ENCODE data around the gene ARMCX1. TPM values are rescaled to one million over a fixed set of nuclear protein-coding genes. Genes with fewer than 3 reads are reported as not detected.

ARMCX1 gene
- 15.9 and 31.8 TPM in 2 replicates for total RNA-seq

DNA sequence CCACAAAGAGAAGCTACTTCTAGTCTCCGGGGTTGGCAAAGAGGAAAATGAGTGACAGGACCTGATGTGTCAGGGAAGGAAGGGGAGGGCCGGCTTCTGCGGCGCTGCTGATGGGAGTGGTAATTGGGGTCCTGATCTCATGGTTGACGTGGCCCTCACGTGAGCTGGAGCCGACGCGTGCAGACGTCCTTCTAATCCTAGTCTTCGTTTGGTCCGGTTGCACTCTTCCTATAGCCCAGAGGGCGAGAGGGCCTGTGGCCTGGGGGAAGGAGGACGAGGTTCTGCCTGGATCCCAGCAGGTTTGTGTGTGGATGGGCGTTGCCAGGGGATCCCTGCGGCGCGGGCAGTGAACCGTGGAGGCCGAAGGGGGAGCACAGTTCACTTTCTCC, at the start of gene ARMCX1:
Gene ARMCX1 (plus strand): TSS at position 186 of the 389 bp plus-strand sequence. CDS start 2,384 bp downstream, outside the sequence.

Other genes with a start within 250 kb of the ARMCX1 start
- gene TIMM8A, start 201.8 kb upstream of the ARMCX1 start, total RNA-seq: 2.9 and 5.3 TPM in 2 replicates
- not detected in 2 replicates for gene BTK, start 164.4 kb upstream of the ARMCX1 start, total RNA-seq
- 1,468 and 2,014 TPM in 2 replicates for gene RPL36A, start 159.5 kb upstream of the ARMCX1 start, total RNA-seq
- 17.9 and 33.7 TPM in 2 replicates for gene GLA, start 142.6 kb upstream of the ARMCX1 start, total RNA-seq
- gene HNRNPH2, start 142.3 kb upstream of the ARMCX1 start, total RNA-seq: 43.3 and 44.4 TPM in 2 replicates
- 0.90 and 2.1 TPM in 2 replicates for gene ARMCX4, start 65.1 kb upstream of the ARMCX1 start, total RNA-seq
- gene ARMCX6, start 67.5 kb downstream of the ARMCX1 start, total RNA-seq: 10.8 and 38.4 TPM in 2 replicates
- gene ARMCX3, start 72.6 kb downstream of the ARMCX1 start, total RNA-seq: 46.5 and 66.8 TPM in 2 replicates
- gene ARMCX2, start 109.3 kb downstream of the ARMCX1 start, total RNA-seq: 76.4 and 91.0 TPM in 2 replicates

Data from cardiac atrium fibroblast (primary cell).